ENCODE results near the gene TMEM236. TPM values are rescaled to one million over a fixed set of nuclear protein-coding genes. Genes with fewer than 3 reads are reported as not detected.

The TMEM236 gene
- total and polyA plus RNA-seq, 2 of the 4 experiments (the other 2 are of a cell fraction): not detected

- TF ChIP-seq CTCF (conservative IDR thresholded peaks at IDR 0.05; ENCODE audit: low read depth, low read length) (no peak), BHLHE40 (IDR thresholded peaks at IDR 0.05; ENCODE audit: low read depth, low read length) (no peak)
Observed at GRCh38 chr10:17703706-17704105, 48.3 kb upstream of the TMEM236 start (continued).

- no peak overlapping the region for H4K5ac ChIP-seq (ENCODE audit: low read depth, low read length)
- peaks cover 2 to 10% of the 10 kb centered on the region in 2 experiments; a peak in 2 of 4 replicates for H3K79me1 ChIP-seq (ENCODE audit: low read depth in 1 of 2, low read length in 2 of 2)
- H2AFZ ChIP-seq (replicated peaks; ENCODE audit: low read length, poor library complexity): no peak overlapping the region
- ChIA-PET POLR2A (ENCODE audit: unreplicated experiment) (no interaction called here), CTCF (no interaction called here)
- H3K14ac ChIP-seq (replicated peaks; ENCODE audit: low read depth, low read length): no peak overlapping the region
- H3K56ac ChIP-seq (ENCODE audit: extremely low read depth, insufficient read depth, low read length): no peak overlapping the region
- no peak overlapping the region for H3K23ac ChIP-seq (ENCODE audit: low read depth, low read length)
- 0 out of 2 replicates have a peak, but pooled peaks cover under 1% of the 10 kb centered on the region for H3K9me1 ChIP-seq (ENCODE audit: insufficient read depth, low read length)
- intact Hi-C loops (cut with micrococcal nuclease) (no loop called here), dilution Hi-C loops (cut with HindIII; ENCODE audit: low sequenced_read_pairs, unreplicated experiment) (no loop called here), in situ Hi-C loops (cut with MboI; ENCODE audit: low sequenced_read_pairs) (no loop called here)
- H2BK15ac ChIP-seq (ENCODE audit: low read depth, low read length): no peak overlapping the region
- H3K4ac ChIP-seq (ENCODE audit: low read depth, low read length): no peak overlapping the region
- no peak overlapping the region for H3K18ac ChIP-seq (ENCODE audit: low read depth, low read length)
- H2AK5ac ChIP-seq (ENCODE audit: low read depth, low read length): no peak overlapping the region
- no peak overlapping the region for H3K27ac ChIP-seq (ENCODE audit: insufficient read depth, low read length)
- H3K9ac ChIP-seq (ENCODE audit: low read depth, low read length): no peak overlapping the region
- no peaks in the 10 kb centered on the region; the same call in 1 of the 2 replicates for H4K20me1 ChIP-seq (ENCODE audit: insufficient read depth, low read length)
- no peak overlapping the region for H2BK5ac ChIP-seq (ENCODE audit: low read depth, low read length, poor library complexity, severe bottlenecking)
- H4K8ac ChIP-seq (ENCODE audit: low read depth in 2 of 2, low read length in 2 of 2): no peak overlapping the region
- H2BK120ac ChIP-seq (ENCODE audit: low read depth, low read length): no peak overlapping the region
- H2BK20ac ChIP-seq (ENCODE audit: low read depth, low read length): no peak overlapping the region
- no peak for DNase-seq
- no peak overlapping the region for H2AK9ac ChIP-seq (replicated peaks; ENCODE audit: low read depth, low read length, poor library complexity)
- H3K4me3 ChIP-seq (ENCODE audit: insufficient read depth, low read depth, low read length): no peak overlapping the region
- H4K91ac ChIP-seq (ENCODE audit: insufficient read depth, low read depth, low read length): no peak overlapping the region
- no peak overlapping the region for H3K4me2 ChIP-seq (ENCODE audit: low read depth, low read length)
- peaks cover 39% of the 10 kb centered on the region for H3K36me3 ChIP-seq (ENCODE audit: control insufficient read depth, insufficient read depth, low read length)
- H3K4me1 ChIP-seq (ENCODE audit: control insufficient read depth, insufficient read depth, low read length): no peaks in the 10 kb centered on the region
- ATAC-seq (ENCODE audit: low read depth): no peak
- no peaks in the 10 kb centered on the region for H3K9me3 ChIP-seq (ENCODE audit: control insufficient read depth, insufficient read depth, low read length)
- no peaks in the 10 kb centered on the region for H3K27me3 ChIP-seq (ENCODE audit: control insufficient read depth, insufficient read depth, low read length)
- WGBS, 2 experiments (ENCODE audit: extremely low coverage in 2 of 2, insufficient read length in 1 of 2): no CpG with 5 or more reads among the region's 10 CpGs
- BruUV-seq (replicated peaks): no TSS peak
- TF ChIP-seq MAZ (IDR thresholded peaks at IDR 0.05; ENCODE audit: borderline replicate concordance, low read depth, low read length) (no peak), CHD1 (IDR thresholded peaks at IDR 0.05; ENCODE audit: low read depth, low read length) (no peak), CTCF (conservative IDR thresholded peaks at IDR 0.05; ENCODE audit: low read depth, low read length) (no peak), RAD21 (IDR thresholded peaks at IDR 0.05; ENCODE audit: low read length) (no peak), FOS (IDR thresholded peaks at IDR 0.05; ENCODE audit: low read depth, low read length) (no peak), CEBPB (IDR thresholded peaks at IDR 0.05; ENCODE audit: low read depth, low read length) (no peak), RCOR1 (IDR thresholded peaks at IDR 0.05; ENCODE audit: insufficient replicate concordance, low read length) (no peak), BHLHE40 (IDR thresholded peaks at IDR 0.05; ENCODE audit: low read depth, low read length) (no peak), NFE2L2 (IDR thresholded peaks at IDR 0.05; ENCODE audit: low read depth, low read length) (no peak), MAFK (IDR thresholded peaks at IDR 0.05; ENCODE audit: low read depth, low read length) (no peak), SMC3 (IDR thresholded peaks at IDR 0.05; ENCODE audit: low read depth, low read length) (no peak), MXI1 (IDR thresholded peaks at IDR 0.05; ENCODE audit: borderline replicate concordance, low read depth, low read length) (no peak)
Observed at GRCh38 chr10:17708821-17709220, 43.2 kb upstream of the TMEM236 start.
